GM23338 (cell line): Measurements from ENCODE around the gene TLE3. TPM values are rescaled to one million over a fixed set of nuclear protein-coding genes. Genes with fewer than 3 reads are reported as not detected.

Source experiments
- ATAC-seq: fragments of 200-7000 bp; cut with Tn5 transposase; 3 replicates; pipeline ENCODE4 v1.9.1; 2020
- DNase-seq: peaks from one replicate; pipeline ENCODE4 v3.0.0-alpha.2; 2015; ENCODE audit warnings: low spot score
- H2AFZ ChIP-seq: fragments of 200-600 bp; sonication (generic); 2 replicates; pipeline ENCODE4 v1.8.0; 2016; ENCODE audit warnings: antibody characterized with exemption, mild to moderate bottlenecking, moderate library complexity
- H3F3A ChIP-seq: fragments of 200-600 bp; sonication (generic); replicated peaks from 2 replicates; pipeline ENCODE4 v1.8.0; 2017; ENCODE audit warnings: antibody characterized with exemption, mixed run types, low read depth
- H3K27ac ChIP-seq: fragments of 200-600 bp; sonication (generic); 2 replicates; pipeline ENCODE4 v1.6.1; 2016; ENCODE audit warnings: low read depth
- H3K27me3 ChIP-seq: fragments of 200-600 bp; sonication (generic); 2 replicates; pipeline ENCODE4 v1.8.0; 2016; ENCODE audit warnings: mild to moderate bottlenecking, mixed run types, moderate library complexity; ENCODE audit not compliant: insufficient read depth
- H3K36me3 ChIP-seq: fragments of 200-600 bp; sonication (generic); 2 replicates; pipeline ENCODE4 v1.8.0; 2016; ENCODE audit warnings: mild to moderate bottlenecking; ENCODE audit not compliant: insufficient read depth
- H3K4me1 ChIP-seq: fragments of 200-600 bp; sonication (generic); 2 replicates; pipeline ENCODE4 v1.8.0; 2016; ENCODE audit warnings: mild to moderate bottlenecking, moderate library complexity; ENCODE audit not compliant: insufficient read depth
- H3K4me2 ChIP-seq: fragments of 200-600 bp; sonication (generic); 2 replicates; pipeline ENCODE4 v1.7.1; 2017; ENCODE audit warnings: mixed run types
- H3K4me3 ChIP-seq: fragments of 200-600 bp; sonication (generic); 2 replicates; pipeline ENCODE4 v1.6.1; 2016; ENCODE audit warnings: mixed run types
- H3K79me2 ChIP-seq: fragments of 200-600 bp; sonication (generic); replicated peaks from 2 replicates; pipeline ENCODE4 v1.8.0; 2017; ENCODE audit warnings: mild to moderate bottlenecking; ENCODE audit not compliant: insufficient read depth
- H3K9me2 ChIP-seq: fragments of 200-600 bp; sonication (generic); 2 replicates; pipeline ENCODE4 v1.8.0; 2017; ENCODE audit not compliant: insufficient read depth
- H4K20me1 ChIP-seq: fragments of 200-600 bp; sonication (generic); replicated peaks from 2 replicates; pipeline ENCODE4 v1.8.0; 2017; ENCODE audit warnings: mild to moderate bottlenecking; ENCODE audit not compliant: insufficient read depth
- H3K27ac Mint-ChIP-seq: 2 replicates; pipeline ENCODE4 v1.8.0; 2020; ENCODE audit warnings: inconsistent platforms, mild to moderate bottlenecking, moderate library complexity, mixed read lengths
- H3K27me3 Mint-ChIP-seq: 3 replicates; pipeline ENCODE4 v1.8.0; 2022; ENCODE audit warnings: low read depth, mild to moderate bottlenecking, moderate library complexity, mixed read lengths, inconsistent platforms; ENCODE audit not compliant: insufficient read depth, poor library complexity
- H3K36me3 Mint-ChIP-seq: 3 replicates; pipeline ENCODE4 v1.8.0; 2021; ENCODE audit warnings: low read depth, mild to moderate bottlenecking, inconsistent platforms, moderate library complexity, mixed read lengths
- H3K4me1 Mint-ChIP-seq: 3 replicates; pipeline ENCODE4 v1.8.0; 2020; ENCODE audit warnings: mild to moderate bottlenecking, inconsistent platforms, mixed read lengths
- H3K4me3 Mint-ChIP-seq: 3 replicates; pipeline ENCODE4 v1.8.0; 2021; ENCODE audit warnings: moderate library complexity, mild to moderate bottlenecking, inconsistent platforms, mixed read lengths
- H3K9me3 Mint-ChIP-seq: 3 replicates; pipeline ENCODE4 v1.8.0; 2020; ENCODE audit warnings: moderate library complexity, mild to moderate bottlenecking, inconsistent platforms, mixed read lengths
- CREB1 ChIP-seq: fragments of 250-450 bp; sonication (Bioruptor Pico); IDR thresholded peaks from 2 replicates; pipeline ENCODE4 v1.5.0; 2020; ENCODE audit warnings: low read depth, mild to moderate bottlenecking, moderate library complexity
- EZH2 ChIP-seq: fragments of 200-600 bp; sonication (generic); IDR thresholded peaks from one replicate; pipeline ENCODE4 v1.8.0; 2017; ENCODE audit warnings: antibody characterized with exemption, mild to moderate bottlenecking, low read depth; ENCODE audit not compliant: unreplicated experiment
- EZH2phosphoT487 ChIP-seq: fragments of 200-600 bp; sonication (generic); IDR thresholded peaks from one replicate; pipeline ENCODE4 v1.8.1; 2018; ENCODE audit warnings: antibody characterized with exemption; ENCODE audit not compliant: unreplicated experiment
- JUNB ChIP-seq: IDR thresholded peaks from one replicate; pipeline ENCODE4 v1.6.1; 2016; ENCODE audit warnings: antibody characterized with exemption; ENCODE audit not compliant: unreplicated experiment
- NANOG ChIP-seq: IDR thresholded peaks from 2 replicates; pipeline ENCODE4 v1.6.1; 2016; ENCODE audit warnings: antibody characterized with exemption, borderline replicate concordance
- POLR2AphosphoS5 ChIP-seq: IDR thresholded peaks from 2 replicates; pipeline ENCODE4 v1.6.1; 2016; ENCODE audit warnings: antibody characterized with exemption, low read depth
- STAT1 ChIP-seq: IDR thresholded peaks from one replicate; pipeline ENCODE4 v1.6.1; 2016; ENCODE audit warnings: antibody characterized with exemption; ENCODE audit not compliant: unreplicated experiment
- ZNF114 ChIP-seq: fragments of 250-450 bp; sonication (Bioruptor Pico); IDR thresholded peaks from 2 replicates; pipeline ENCODE4 v1.5.0; 2020; ENCODE audit warnings: mild to moderate bottlenecking, moderate library complexity
- ZNF331 ChIP-seq: fragments of 250-450 bp; sonication (Bioruptor Pico); IDR thresholded peaks from 2 replicates; pipeline ENCODE4 v1.5.0; 2020; ENCODE audit warnings: low read depth, mild to moderate bottlenecking, moderate library complexity
- long read RNA-seq: library from polyadenylated mRNA; unstranded; transcript quantifications from one replicate; pipeline ENCODE4 v2.0.0, GENCODE V29; 2020; ENCODE audit not compliant: unreplicated experiment
- polyA plus RNA-seq: library from polyadenylated mRNA; unstranded; fragments of >200 nt; fragmentation: Nextera tagmentation; extraction: Ambion mirVana; gene quantifications from 2 replicates; pipeline ENCODE4 v1.2.1, GENCODE V29; 2016
- total RNA-seq: library from RNA; depleted of rRNA; stranded (reverse); fragments of >200 nt; shearing (Covaris generic); gene quantifications from 2 replicates; pipeline ENCODE4 v1.2.3, GENCODE V29; 2014; rRNA removed
- TF ChIP-seq, protein P1 (sequence below): IDR thresholded peaks from 2 replicates; pipeline ENCODE4 v1.6.1; 2016; ENCODE audit warnings: antibody characterized with exemption
- TF ChIP-seq, protein P2 (sequence below): fragments of 250-450 bp; sonication (Bioruptor Pico); IDR thresholded peaks from 2 replicates; pipeline ENCODE4 v1.5.0; 2020; ENCODE audit warnings: mild to moderate bottlenecking, moderate library complexity
- TF ChIP-seq, protein P3 (sequence below), 2 experiments: fragments of 200-600 bp in 1 of 2; sonication (generic) in 1 of 2; conservative IDR thresholded peaks; 2 replicates each; pipeline versions ENCODE4 v1.5.1 to v1.6.1; 2016 to 2017; ENCODE audit warnings: antibody characterized with exemption in 2 of 2, low read depth in 2 of 2, mild to moderate bottlenecking in 2 of 2, moderate library complexity in 1 of 2
- TF ChIP-seq, protein P4 (sequence below): IDR thresholded peaks from one replicate; pipeline ENCODE4 v1.6.1; 2018; ENCODE audit warnings: antibody characterized with exemption; ENCODE audit not compliant: unreplicated experiment

TLE3 gene
- total RNA-seq (55.7 and 79.5 TPM in 2 replicates), polyA plus RNA-seq (9.2 and 10.4 TPM in 2 replicates)
- long read RNA-seq, partial matches to known transcripts: 1 of 9 reads
- long read RNA-seq, other reads (novel, unspliced or antisense): 8 of 9 reads

DNA sequence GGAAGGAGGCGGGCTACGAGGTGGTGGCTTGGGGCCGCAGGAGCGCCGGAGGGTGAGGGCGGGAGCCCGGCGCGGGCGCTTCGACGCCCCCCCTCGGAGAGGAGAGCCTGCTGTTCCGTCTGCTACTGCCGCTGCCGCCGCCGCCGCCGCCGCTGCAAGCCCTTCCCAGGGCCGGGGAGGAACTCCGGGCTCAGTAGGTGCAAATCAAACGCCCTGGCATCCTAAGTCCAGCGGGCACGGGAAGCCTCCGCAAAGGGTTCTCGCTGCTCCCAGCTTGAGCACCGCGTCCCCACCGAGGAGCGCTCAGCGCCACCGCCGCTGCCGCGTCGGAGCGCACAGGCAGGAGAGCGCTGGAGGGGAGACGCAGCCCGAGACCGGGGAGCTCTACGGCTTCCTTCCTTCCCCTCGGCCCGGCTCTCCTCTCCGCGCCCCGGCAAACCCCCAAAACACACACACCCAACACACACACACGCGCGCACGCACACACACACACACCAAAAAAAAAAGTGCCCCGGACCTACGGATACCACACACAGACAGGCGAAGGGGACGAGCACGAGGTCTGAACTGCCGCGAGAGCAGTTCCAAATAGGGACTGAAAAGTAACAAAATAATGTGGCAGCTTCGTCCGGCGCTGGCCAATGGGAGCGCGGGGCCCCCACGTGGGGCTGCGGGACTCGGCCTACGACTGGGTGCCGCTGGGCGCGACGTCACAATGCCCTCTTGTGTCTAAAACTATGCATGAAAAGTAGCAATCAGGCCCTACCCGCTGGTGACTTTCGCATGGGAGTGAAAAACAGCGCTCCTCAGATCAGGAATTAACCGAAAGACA, at the start of gene TLE3:
Gene TLE3, minus strand, starts transcription at position 597 of the 832 bp plus-strand sequence. CDS start 1,119 bp downstream, outside the sequence.
- TF ChIP-seq EZH2 (no peak), EZH2phosphoT487 (no peak), ZNF114 (CRISPR knock-in tag) (no peak), STAT1 (no peak), ZNF331 (no peak), JUNB (no peak), POLR2AphosphoS5 (peak; percentile 81), NANOG (no peak), CREB1 (CRISPR knock-in tag) (peak; percentile 89)
- TF ChIP-seq, protein P1, sequence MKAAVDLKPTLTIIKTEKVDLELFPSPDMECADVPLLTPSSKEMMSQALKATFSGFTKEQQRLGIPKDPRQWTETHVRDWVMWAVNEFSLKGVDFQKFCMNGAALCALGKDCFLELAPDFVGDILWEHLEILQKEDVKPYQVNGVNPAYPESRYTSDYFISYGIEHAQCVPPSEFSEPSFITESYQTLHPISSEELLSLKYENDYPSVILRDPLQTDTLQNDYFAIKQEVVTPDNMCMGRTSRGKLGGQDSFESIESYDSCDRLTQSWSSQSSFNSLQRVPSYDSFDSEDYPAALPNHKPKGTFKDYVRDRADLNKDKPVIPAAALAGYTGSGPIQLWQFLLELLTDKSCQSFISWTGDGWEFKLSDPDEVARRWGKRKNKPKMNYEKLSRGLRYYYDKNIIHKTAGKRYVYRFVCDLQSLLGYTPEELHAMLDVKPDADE: no peak
- TF ChIP-seq, protein P2, sequence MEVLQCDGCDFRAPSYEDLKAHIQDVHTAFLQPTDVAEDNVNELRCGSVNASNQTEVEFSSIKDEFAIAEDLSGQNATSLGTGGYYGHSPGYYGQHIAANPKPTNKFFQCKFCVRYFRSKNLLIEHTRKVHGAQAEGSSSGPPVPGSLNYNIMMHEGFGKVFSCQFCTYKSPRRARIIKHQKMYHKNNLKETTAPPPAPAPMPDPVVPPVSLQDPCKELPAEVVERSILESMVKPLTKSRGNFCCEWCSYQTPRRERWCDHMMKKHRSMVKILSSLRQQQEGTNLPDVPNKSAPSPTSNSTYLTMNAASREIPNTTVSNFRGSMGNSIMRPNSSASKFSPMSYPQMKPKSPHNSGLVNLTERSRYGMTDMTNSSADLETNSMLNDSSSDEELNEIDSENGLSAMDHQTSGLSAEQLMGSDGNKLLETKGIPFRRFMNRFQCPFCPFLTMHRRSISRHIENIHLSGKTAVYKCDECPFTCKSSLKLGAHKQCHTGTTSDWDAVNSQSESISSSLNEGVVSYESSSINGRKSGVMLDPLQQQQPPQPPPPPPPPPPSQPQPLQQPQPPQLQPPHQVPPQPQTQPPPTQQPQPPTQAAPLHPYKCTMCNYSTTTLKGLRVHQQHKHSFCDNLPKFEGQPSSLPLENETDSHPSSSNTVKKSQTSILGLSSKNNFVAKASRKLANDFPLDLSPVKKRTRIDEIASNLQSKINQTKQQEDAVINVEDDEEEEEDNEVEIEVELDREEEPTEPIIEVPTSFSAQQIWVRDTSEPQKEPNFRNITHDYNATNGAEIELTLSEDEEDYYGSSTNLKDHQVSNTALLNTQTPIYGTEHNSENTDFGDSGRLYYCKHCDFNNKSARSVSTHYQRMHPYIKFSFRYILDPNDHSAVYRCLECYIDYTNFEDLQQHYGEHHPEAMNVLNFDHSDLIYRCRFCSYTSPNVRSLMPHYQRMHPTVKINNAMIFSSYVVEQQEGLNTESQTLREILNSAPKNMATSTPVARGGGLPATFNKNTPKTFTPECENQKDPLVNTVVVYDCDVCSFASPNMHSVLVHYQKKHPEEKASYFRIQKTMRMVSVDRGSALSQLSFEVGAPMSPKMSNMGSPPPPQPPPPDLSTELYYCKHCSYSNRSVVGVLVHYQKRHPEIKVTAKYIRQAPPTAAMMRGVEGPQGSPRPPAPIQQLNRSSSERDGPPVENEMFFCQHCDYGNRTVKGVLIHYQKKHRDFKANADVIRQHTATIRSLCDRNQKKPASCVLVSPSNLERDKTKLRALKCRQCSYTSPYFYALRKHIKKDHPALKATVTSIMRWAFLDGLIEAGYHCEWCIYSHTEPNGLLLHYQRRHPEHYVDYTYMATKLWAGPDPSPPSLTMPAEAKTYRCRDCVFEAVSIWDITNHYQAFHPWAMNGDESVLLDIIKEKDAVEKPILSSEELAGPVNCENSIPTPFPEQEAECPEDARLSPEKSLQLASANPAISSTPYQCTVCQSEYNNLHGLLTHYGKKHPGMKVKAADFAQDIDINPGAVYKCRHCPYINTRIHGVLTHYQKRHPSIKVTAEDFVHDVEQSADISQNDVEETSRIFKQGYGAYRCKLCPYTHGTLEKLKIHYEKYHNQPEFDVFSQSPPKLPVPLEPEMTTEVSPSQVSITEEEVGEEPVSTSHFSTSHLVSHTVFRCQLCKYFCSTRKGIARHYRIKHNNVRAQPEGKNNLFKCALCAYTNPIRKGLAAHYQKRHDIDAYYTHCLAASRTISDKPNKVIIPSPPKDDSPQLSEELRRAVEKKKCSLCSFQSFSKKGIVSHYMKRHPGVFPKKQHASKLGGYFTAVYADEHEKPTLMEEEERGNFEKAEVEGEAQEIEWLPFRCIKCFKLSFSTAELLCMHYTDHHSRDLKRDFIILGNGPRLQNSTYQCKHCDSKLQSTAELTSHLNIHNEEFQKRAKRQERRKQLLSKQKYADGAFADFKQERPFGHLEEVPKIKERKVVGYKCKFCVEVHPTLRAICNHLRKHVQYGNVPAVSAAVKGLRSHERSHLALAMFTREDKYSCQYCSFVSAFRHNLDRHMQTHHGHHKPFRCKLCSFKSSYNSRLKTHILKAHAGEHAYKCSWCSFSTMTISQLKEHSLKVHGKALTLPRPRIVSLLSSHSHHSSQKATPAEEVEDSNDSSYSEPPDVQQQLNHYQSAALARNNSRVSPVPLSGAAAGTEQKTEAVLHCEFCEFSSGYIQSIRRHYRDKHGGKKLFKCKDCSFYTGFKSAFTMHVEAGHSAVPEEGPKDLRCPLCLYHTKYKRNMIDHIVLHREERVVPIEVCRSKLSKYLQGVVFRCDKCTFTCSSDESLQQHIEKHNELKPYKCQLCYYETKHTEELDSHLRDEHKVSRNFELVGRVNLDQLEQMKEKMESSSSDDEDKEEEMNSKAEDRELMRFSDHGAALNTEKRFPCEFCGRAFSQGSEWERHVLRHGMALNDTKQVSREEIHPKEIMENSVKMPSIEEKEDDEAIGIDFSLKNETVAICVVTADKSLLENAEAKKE: no peak
- TF ChIP-seq, protein P3, sequence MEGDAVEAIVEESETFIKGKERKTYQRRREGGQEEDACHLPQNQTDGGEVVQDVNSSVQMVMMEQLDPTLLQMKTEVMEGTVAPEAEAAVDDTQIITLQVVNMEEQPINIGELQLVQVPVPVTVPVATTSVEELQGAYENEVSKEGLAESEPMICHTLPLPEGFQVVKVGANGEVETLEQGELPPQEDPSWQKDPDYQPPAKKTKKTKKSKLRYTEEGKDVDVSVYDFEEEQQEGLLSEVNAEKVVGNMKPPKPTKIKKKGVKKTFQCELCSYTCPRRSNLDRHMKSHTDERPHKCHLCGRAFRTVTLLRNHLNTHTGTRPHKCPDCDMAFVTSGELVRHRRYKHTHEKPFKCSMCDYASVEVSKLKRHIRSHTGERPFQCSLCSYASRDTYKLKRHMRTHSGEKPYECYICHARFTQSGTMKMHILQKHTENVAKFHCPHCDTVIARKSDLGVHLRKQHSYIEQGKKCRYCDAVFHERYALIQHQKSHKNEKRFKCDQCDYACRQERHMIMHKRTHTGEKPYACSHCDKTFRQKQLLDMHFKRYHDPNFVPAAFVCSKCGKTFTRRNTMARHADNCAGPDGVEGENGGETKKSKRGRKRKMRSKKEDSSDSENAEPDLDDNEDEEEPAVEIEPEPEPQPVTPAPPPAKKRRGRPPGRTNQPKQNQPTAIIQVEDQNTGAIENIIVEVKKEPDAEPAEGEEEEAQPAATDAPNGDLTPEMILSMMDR (conservative IDR thresholded peaks at IDR 0.05; ENCODE audit: low read depth in 2 of 2): peak in 1 of 2 experiments; percentile 40; a peak in 2 of 4 replicates
- TF ChIP-seq, protein P4, sequence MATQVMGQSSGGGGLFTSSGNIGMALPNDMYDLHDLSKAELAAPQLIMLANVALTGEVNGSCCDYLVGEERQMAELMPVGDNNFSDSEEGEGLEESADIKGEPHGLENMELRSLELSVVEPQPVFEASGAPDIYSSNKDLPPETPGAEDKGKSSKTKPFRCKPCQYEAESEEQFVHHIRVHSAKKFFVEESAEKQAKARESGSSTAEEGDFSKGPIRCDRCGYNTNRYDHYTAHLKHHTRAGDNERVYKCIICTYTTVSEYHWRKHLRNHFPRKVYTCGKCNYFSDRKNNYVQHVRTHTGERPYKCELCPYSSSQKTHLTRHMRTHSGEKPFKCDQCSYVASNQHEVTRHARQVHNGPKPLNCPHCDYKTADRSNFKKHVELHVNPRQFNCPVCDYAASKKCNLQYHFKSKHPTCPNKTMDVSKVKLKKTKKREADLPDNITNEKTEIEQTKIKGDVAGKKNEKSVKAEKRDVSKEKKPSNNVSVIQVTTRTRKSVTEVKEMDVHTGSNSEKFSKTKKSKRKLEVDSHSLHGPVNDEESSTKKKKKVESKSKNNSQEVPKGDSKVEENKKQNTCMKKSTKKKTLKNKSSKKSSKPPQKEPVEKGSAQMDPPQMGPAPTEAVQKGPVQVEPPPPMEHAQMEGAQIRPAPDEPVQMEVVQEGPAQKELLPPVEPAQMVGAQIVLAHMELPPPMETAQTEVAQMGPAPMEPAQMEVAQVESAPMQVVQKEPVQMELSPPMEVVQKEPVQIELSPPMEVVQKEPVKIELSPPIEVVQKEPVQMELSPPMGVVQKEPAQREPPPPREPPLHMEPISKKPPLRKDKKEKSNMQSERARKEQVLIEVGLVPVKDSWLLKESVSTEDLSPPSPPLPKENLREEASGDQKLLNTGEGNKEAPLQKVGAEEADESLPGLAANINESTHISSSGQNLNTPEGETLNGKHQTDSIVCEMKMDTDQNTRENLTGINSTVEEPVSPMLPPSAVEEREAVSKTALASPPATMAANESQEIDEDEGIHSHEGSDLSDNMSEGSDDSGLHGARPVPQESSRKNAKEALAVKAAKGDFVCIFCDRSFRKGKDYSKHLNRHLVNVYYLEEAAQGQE: no peak
- peak; percentile 18 for ATAC-seq
- H4K20me1 ChIP-seq: peaks cover 14% of the 10 kb centered on the region
- no peak within 1 kb of the TSS for H3K27ac ChIP-seq
- no peak within 1 kb of the TSS for H2AFZ ChIP-seq
- DNase-seq: peak; percentile 98
- peak within 1 kb of the TSS; percentile 92 for H3K4me2 ChIP-seq
- H3K36me3 ChIP-seq: no peaks in the 10 kb centered on the region
- peak within 1 kb of the TSS; percentile 85 for H3K4me3 ChIP-seq
- peaks cover 40% of the 10 kb centered on the region for H3K27me3 ChIP-seq
- H3K9me2 ChIP-seq: no peaks in the 10 kb centered on the region
- peaks cover 28% of the 10 kb centered on the region for H3K79me2 ChIP-seq
- H3K4me1 ChIP-seq: peaks cover 31% of the 10 kb centered on the region
- Mint-ChIP-seq H3K4me3 (peak within 1 kb of the TSS; percentile 96), H3K27me3 (peaks cover 40% of the 10 kb centered on the region), H3K27ac (peak within 1 kb of the TSS; percentile 96), H3K36me3 (peaks cover 19% of the 10 kb centered on the region), H3K9me3 (peaks cover 3% of the 10 kb centered on the region; the same call in 1 of the 3 replicates), H3K4me1 (peaks cover 37% of the 10 kb centered on the region)
- peaks cover 7% of the 10 kb centered on the region; the same call in 1 of the 2 replicates for H3F3A ChIP-seq
